Testis (tissue), 3 donors: Measurements from ENCODE around the gene TERB2. TPM values are rescaled to one million over a fixed set of nuclear protein-coding genes. Genes with fewer than 3 reads are reported as not detected.
"Not testable (repeated sequence)": the region's sequence is repeated elsewhere in the genome, so short reads cannot be mapped to it uniquely, and the experiment has no call there.

Experiments used
- DNase-seq: peaks from one replicate; pipeline ENCODE4 v3.0.0-alpha.2; 2019
- H3K27ac ChIP-seq, 2 donors: fragments of 200-600 bp; sonication (generic); one replicate each; pipeline ENCODE4 v1.5.1; 2019
- H3K27me3 ChIP-seq: fragments of 200-600 bp; sonication (generic); one replicate; pipeline ENCODE4 v1.5.1; 2019
- H3K36me3 ChIP-seq: fragments of 200-600 bp; sonication (generic); one replicate; pipeline ENCODE4 v1.5.1; 2017; ENCODE audit warnings: low read depth; ENCODE audit errors: missing control alignments
- H3K4me1 ChIP-seq: fragments of 200-600 bp; sonication (generic); one replicate; pipeline ENCODE4 v1.5.1; 2019
- H3K4me3 ChIP-seq, 2 donors: fragments of 200-600 bp; sonication (generic); one replicate each; pipeline ENCODE4 v1.5.1; 2017 to 2019
- H3K9me3 ChIP-seq: fragments of 200-600 bp; sonication (generic); one replicate; pipeline ENCODE4 v1.5.1; 2017
- POLR2A ChIP-seq: fragments of 450-650 bp; IDR thresholded peaks from one replicate; pipeline ENCODE4 v1.6.1; 2017; ENCODE audit warnings: antibody characterized with exemption, mild to moderate bottlenecking, moderate library complexity
- WGBS, 2 donors: methylation state at CpG; one replicate each; pipeline ENCODE4 v1.1.5; 2018; 5-methylcytosine and 5-hydroxymethylcytosine counted together
- intact Hi-C: fragments of 100-400 bp; cut with DNase I; formaldehyde crosslinking; loops from one replicate; pipeline ENCODE4 v1.15.1; 2023; ENCODE audit warnings: low total_unique reads
- polyA plus RNA-seq: library from polyadenylated mRNA; stranded (reverse); fragments of 350-450 nt; fragmentation: Illumina TruSeq; extraction: RNeasy Lipid Tissue Mini Kit (QIAGEN cat#74804); gene quantifications from one replicate; pipeline ENCODE4 v1.2.3, GENCODE V29; 2014; ENCODE audit warnings: low read depth, low replicate concordance; ENCODE audit not compliant: insufficient read depth
- total RNA-seq, 2 donors: library from RNA; depleted of rRNA; stranded (reverse); fragments of >200 nt; gene quantifications; one replicate each; pipeline ENCODE4 v1.2.3, GENCODE V29; 2016
- TF ChIP-seq, protein P1 (sequence below), 3 experiments: fragments of 450-650 bp in 2 of 3; fragments of 200-600 bp in 1 of 3; sonication (generic) in 1 of 3; IDR thresholded peaks; one replicate each; pipeline ENCODE4 v1.5.1; 2016 to 2019; ENCODE audit warnings: antibody characterized with exemption in 3 of 3, mild to moderate bottlenecking in 2 of 3, moderate library complexity in 1 of 3

Gene TERB2
- total and polyA plus RNA-seq, 3 donors from 2014 or later = 10.3 to 50.1 (median 11.8) TPM

DNA sequence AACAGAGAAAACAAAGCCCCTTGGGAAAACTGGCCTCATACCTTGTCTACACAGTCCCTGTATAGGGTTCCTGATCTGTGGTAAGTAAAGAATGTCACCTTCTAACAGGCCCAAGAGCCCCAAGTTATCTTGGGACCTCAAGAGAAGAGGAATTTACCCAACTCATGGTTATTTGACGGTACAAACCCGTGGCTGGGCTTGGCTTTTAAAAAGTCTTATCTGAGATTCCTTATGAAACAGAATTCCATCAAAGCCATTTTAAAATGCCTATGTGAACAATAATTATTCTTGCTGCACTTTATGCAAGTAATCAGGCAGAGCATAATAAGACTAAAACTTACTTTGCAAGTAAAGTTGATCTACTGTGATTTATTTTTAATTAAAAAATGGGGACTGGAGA, 52.6 kb downstream of the TERB2 start:
- WGBS, 2 donors = 75 to 88% methylated on average over 2 of the region's 2 CpGs

DNA sequence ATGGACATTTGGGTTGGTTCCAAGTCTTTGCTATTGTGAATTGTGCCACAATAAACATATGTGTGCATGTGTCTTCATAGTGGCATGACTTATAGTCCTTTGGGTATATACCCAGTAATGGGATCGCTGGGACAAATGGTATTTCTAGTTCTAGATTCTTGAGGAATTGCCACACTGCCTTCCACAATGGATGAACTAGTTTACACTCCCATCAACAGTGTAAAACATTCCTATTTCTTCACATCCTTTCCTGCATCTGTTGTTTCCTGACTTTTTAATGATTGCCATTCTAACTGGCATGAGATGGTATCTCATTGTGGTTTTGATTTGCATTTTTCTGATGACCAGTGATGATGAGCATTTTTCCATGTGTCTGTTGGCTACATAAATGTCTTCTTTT, 58.6 kb downstream of the TERB2 start:
- H3K36me3 ChIP-seq, intact Hi-C loops, H3K27ac ChIP-seq, H3K9me3 ChIP-seq, DNase-seq, H3K27me3 ChIP-seq, H3K4me1 ChIP-seq, H3K4me3 ChIP-seq: not testable (repeated sequence)
- WGBS, 2 donors = 83 to 92% methylated on average over 1 of the region's 1 CpG

More for the DNA sequence above, 52.6 kb downstream of the TERB2 start:
- H3K27me3 ChIP-seq = no peaks in the 10 kb centered on the region
- H3K4me3 ChIP-seq = no peak overlapping the region
- no peak for DNase-seq
- no peaks in the 10 kb centered on the region for H3K4me1 ChIP-seq
- TF ChIP-seq POLR2A = no peak
- H3K36me3 ChIP-seq = no peaks in the 10 kb centered on the region
- intact Hi-C loops = no loop called here
- H3K9me3 ChIP-seq = no peaks in the 10 kb centered on the region
- no peak overlapping the region for H3K27ac ChIP-seq

DNA sequence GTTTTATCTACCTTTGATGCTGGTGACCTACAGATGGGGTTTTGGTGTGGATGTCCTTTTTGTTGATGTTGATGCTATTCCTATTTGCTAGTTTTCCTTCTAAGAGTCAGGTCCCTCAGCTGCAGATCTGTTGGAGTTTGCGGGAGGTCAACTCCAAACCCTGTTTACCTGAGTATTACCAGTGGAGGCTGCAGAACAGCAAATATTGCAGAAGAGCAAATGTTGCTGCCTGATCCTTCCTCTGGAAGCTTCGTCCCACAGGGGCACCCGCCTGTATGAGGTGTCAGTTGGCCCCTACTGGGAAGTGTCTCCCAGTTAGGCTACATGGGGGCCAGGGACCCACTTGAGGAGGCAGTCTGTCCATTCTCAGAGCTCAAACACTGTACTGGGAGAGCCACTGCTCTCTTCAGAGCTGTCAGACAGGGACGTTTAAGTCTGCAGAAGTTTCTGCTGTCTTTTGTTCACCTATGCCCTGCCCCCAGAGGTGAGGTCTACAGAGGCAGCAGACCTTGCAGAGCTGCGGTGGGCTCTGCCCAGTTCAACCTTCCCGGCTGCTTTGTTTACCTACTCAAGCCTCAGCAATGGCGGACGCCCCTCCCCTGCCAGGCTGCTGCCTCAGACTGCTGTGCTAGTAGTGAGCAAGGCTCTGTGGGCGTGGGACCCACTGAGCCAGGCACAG, 63.9 kb downstream of the TERB2 start:
- intact Hi-C loops, DNase-seq, H3K9me3 ChIP-seq, H3K27ac ChIP-seq, H3K27me3 ChIP-seq, H3K4me3 ChIP-seq, H3K36me3 ChIP-seq: not testable (repeated sequence)
- peaks cover 11% of the 10 kb centered on the region for H3K4me1 ChIP-seq
- WGBS, 2 donors = 88 to 89% methylated on average over 8 to 9 of the region's 9 CpGs

DNA sequence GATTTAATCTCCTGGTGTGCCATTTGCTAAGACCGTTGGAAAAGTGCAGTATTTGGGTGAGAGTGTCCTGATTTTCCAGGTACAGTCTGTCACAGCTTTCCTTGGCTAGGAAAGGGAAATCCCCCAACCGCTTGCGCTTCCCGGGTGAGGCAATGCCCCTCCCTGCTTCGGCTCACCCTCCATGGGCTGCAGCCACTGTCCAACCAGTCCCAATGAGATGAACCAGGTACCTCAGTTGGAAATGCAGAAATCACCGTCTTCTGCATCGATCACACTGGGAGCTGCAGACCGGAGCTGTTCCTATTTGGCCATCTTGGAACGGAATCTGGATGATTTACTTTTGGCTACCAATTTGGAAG, 64.4 kb downstream of the TERB2 start:
- DNase-seq, H3K27ac ChIP-seq, H3K9me3 ChIP-seq, H3K27me3 ChIP-seq, H3K4me3 ChIP-seq, H3K36me3 ChIP-seq, intact Hi-C loops: not testable (repeated sequence)
- H3K4me1 ChIP-seq = peaks cover 11% of the 10 kb centered on the region
- WGBS, 2 donors = 95 to 97% methylated on average over 4 to 9 of the region's 9 CpGs

DNA sequence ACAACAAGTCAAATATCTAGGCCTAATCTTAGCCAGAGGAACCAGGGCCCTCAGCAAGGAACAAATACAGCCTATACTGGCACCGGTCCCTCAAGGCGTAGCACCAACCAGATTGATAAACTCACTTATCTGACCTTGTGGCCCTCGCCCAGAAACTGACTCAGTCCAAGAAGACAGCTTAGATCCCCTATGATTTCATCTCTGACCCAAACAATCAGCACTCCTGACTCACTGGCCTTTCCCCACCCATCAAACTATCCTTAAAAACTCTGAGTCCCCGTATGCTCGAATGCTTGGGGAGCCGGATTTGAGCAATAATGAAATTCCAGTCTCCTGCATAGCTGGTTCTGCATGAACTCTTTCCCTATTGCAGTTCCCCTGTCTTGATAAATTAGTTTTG, 64.9 kb downstream of the TERB2 start:
- TF ChIP-seq POLR2A = no peak
- TF ChIP-seq, protein P1, sequence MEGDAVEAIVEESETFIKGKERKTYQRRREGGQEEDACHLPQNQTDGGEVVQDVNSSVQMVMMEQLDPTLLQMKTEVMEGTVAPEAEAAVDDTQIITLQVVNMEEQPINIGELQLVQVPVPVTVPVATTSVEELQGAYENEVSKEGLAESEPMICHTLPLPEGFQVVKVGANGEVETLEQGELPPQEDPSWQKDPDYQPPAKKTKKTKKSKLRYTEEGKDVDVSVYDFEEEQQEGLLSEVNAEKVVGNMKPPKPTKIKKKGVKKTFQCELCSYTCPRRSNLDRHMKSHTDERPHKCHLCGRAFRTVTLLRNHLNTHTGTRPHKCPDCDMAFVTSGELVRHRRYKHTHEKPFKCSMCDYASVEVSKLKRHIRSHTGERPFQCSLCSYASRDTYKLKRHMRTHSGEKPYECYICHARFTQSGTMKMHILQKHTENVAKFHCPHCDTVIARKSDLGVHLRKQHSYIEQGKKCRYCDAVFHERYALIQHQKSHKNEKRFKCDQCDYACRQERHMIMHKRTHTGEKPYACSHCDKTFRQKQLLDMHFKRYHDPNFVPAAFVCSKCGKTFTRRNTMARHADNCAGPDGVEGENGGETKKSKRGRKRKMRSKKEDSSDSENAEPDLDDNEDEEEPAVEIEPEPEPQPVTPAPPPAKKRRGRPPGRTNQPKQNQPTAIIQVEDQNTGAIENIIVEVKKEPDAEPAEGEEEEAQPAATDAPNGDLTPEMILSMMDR (IDR thresholded peaks at IDR 0.05) = no peak
- WGBS, 2 donors = 63 to 82% methylated on average over 6 of the region's 6 CpGs
- H3K4me3 ChIP-seq = no peak overlapping the region
- H3K36me3 ChIP-seq = no peaks in the 10 kb centered on the region
- H3K9me3 ChIP-seq = no peaks in the 10 kb centered on the region
- H3K27me3 ChIP-seq = no peaks in the 10 kb centered on the region
- peaks cover 11% of the 10 kb centered on the region for H3K4me1 ChIP-seq
- DNase-seq = peak; percentile 37
- intact Hi-C loops = no loop called here
- no peak overlapping the region for H3K27ac ChIP-seq

DNA sequence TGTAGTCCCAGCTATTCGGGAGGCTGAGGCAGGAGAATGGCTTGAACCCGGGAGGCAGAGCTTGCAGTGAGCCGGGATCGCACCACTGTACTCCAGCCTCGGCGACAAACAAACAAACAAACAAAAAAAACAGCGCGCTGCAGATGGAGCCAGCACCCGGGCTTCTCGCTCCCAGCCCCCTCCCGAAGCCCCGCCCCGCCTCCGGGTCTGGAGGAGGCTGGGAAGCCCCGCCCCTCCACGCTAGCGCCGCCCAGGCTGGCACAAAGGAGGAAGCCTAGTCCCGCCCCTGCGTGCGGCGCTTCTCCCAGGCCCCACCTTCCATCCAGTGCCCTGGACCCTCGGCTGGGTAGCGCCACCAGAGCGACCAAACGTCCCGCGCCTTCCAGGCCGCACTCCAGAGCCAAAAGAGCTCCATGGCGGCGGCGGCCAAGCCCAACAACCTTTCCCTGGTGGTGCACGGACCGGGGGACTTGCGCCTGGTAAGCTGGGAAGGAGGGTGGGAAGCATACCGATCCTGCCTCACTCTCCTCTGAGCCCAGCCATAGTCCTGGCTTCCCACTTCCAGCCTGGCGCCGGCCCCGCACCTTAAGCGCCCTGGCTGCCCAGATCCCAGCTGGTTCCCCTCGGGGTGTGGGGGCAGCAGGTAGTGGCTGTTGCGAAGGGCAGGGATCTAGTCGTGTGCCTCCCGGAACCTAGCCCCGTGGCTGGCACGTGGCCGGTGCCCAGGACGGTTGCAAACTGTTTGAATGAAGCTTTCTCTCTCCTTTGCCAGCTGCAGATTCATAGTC, 66.6 kb downstream of the TERB2 start, which contains the start of gene SORD:
Gene SORD, plus strand, starts transcription at position 325 of the 788 bp plus-strand sequence. Its CDS starts 89 bp downstream, at position 414.
- TF ChIP-seq, protein P1 (IDR thresholded peaks at IDR 0.05) = no peak
- TF ChIP-seq POLR2A = no peak
- 2 to 20% methylated on average over 2 to 48 of the region's 48 CpGs for WGBS, 2 donors
- peak; percentile 96 for DNase-seq
- intact Hi-C loops = no loop called here
- Histone ChIP-seq H3K9me3 (no peaks in the 10 kb centered on the region), H3K4me3 (peak within 1 kb of the TSS; percentile 68 to 77), H3K36me3 (no peaks in the 10 kb centered on the region), H3K27me3 (no peaks in the 10 kb centered on the region), H3K27ac (peak within 1 kb of the TSS; percentile 53 to 79), H3K4me1 (peaks cover 11% of the 10 kb centered on the region)
